Stimulated activated CD4-positive, alpha-beta T cell treated with anti-CD3 and anti-CD28 coated beads, Interleukin-15, amount 100 ng/mL, for 24 hours (primary cell): ENCODE measurements around the gene HOXB6.

Experiments
- DNase-seq: peaks from one replicate; pipeline ENCODE4 v3.0.0-alpha.2; 2020

Gene HOXB6

DNA sequence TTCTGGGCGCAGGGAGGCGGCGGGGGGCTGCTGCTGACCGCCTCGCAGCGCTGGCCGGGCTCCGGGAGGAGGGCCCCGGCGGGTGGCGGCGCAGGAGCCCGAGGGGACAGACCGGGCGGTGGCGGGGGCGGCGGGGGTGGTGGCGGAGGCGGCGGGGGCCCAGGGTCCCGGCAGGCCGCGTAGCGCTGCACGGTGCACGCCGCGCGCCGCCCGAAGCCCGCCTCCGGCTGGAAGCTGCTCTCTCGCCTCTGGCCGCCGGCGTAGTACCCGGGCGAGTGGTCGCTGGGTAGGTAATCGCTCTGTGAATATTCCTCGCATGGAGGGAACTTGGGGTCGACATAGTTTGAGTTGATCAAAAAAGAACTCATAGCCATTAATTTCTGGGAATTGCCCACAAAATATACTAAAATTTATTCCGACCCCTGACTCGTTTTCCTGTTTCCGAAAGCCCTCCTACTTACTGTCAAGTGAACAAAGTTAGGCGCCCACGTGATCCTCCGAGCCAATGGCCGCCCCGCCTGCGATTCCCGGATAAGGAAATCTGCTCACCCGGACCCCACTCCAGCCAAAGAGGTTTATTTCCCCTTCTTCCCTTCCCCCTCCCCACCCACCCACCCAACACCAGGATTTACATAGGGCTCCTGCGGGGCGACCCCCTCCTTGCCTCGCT, 26.7 kb downstream of the HOXB6 start, which contains the start of gene HOXB4:
Gene HOXB4 (minus strand): TSS at position 405 of the 670 bp plus-strand sequence. CDS start 31 bp downstream, at position 374.
- peak; percentile 83 for DNase-seq

- DNase-seq: no peak
Observed at GRCh38 chr17:48577330-48577945, 27.3 kb downstream of the HOXB6 start.

GRCh38 chr17:48576479-48577309, 28.1 kb downstream of the HOXB6 start:
- DNase-seq: peak; percentile 45

- no peak for DNase-seq
Observed at GRCh38 chr17:48575673-48576478, 28.9 kb downstream of the HOXB6 start.

- no peak for DNase-seq
Observed at GRCh38 chr17:48575066-48575582, 29.7 kb downstream of the HOXB6 start.

- DNase-seq: no peak
Observed at GRCh38 chr17:48574505-48575065, 30.2 kb downstream of the HOXB6 start.

DNA sequence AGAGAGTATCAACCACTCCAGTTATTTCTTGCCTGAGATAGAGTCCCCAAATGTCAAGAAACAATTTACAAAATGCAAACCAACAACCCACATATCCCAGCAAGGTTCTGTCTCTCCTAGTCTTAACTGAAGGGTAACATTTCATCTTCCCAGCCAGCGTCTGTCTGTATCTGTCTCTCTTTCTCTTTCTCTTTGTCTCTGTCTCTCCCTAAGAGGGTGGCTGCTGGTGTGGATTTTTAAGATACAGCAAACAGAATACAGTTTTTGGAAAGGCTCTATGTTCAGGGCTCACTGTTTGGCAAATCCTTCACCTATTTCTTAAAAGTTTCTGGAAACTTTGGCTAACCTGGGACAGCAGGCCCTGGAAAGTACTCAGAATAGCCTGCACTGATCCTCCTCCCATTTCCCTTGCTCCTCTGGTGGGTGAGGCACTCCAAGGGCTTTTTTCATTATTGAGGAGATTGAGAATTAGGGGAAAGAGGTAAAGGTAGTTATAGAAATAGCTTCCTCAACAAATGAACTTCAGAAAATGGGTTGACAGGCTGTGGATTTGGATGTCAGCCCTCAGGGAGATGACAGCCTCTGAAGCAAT, 32.9 kb downstream of the HOXB6 start:
- DNase-seq: no peak

DNA sequence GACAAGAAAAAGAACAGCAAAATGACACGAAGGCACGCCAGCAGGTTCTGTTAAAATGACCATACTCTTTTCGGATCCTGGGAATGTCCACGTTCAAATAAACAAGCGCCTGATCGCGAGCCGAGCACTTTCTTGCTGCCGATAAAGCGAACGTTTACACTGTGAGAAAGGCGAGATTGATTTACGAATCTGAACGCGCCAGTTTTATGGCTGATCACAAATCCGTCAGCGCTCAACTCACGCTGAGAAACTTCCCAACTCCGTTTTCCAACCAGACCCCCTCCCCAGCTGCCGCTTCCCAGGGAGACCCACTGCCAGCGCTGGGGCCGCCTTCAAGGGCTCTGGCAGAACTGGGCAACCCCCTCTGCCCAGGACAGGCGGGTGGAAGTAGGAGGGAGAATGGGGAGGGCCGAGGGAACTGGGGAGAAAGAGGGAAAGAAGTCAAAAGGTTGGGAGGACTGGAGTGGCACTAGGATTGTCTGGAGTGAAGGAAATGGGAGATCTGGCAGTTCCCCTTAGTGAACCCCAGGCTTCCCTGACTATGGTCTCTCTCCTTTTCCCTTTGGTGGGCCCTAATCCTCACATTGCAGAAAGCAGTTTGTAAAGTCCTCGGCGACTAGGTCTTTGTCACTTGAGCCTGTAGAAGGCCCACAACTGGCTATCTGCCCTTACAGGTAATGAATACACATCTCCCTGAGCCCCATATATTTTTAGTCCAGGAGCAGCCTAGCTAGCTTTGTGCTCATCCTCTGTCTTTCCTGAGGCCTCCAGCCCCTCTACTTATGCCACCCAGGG, 33.6 kb downstream of the HOXB6 start:
- no peak for DNase-seq

GRCh38 chr17:48570325-48571023, 34.3 kb downstream of the HOXB6 start:
- DNase-seq: no peak

DNA sequence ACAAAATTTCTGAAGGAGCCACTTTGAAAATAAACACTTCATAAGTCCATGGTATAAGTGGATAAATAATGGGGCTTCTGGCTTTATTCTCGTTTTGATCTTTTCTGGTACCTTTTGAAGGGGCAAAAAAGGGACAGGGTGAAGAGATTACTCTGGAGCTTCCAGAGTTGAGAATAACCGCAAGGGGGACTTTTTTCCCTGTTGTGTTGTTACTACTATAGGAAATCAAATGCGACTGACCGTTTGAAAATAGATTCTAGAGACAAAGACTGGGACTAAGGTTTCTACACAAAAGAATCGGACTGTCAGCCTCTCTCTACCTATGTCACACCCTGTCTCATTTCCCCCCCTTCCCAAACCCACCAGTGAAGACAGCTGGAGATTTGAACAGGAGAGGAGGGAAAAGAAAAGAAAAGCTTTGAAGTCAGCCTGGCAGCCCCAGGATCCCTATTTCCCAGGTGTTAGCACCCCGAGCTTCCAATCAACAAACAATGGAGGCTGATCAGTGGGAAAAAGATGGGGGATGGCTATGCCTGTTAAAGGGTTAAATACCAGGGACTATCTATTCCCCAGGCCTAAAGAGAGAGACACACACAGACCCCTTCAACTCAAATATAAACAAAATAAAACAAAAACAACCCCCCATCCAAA, 35.0 kb downstream of the HOXB6 start:
- DNase-seq: no peak

DNA sequence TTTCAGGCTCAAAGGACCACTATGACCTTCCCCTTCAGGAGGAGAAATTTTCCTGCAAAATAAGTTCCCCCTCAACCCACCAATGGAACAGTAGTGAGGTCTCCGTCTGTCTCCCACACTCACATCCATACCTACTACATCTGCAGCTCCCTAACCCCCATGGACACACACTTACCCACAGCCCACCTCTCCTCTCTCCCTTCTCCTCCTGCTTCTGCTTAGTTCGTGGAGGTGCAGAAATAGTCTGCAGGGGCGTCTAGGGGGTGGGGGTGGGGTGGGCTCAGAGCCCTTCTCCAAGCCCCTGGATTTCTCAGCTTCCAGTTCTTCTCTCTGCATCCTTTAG, 35.6 kb downstream of the HOXB6 start:
- no peak for DNase-seq

DNA sequence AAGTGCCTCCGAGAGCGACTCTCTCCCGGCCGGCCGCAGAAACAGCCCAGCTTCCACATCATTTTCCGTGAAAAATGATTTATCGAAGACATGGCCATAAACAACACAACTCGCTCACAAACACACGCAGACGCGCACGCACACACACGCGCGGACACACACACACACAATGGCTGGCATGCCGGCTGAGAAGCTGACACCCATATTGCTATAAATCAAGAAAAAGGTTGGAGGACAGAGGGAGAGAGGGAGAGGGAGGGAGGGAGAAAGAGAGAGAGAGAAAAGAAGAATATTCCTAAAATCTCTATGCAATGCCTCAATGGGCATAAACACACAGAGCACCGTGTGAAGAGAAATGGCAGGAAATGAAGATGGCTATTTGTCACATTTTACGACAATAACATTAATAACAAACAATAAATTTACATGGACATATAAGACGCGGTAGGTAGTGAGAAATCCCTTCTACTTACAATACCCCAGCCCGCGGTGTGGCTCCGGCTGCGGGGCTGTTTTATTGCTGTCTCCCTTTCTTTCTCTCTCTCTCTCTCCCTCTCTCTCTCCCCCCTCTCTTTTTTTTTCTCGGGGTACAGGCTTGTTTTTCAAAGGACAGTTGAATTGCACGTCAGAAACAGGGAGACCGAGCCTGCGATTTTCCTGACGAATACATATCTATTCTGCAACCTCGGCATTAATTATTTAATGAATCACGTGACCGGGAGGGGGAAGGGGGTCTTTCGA, 36.1 kb downstream of the HOXB6 start:
- no peak for DNase-seq

DNA sequence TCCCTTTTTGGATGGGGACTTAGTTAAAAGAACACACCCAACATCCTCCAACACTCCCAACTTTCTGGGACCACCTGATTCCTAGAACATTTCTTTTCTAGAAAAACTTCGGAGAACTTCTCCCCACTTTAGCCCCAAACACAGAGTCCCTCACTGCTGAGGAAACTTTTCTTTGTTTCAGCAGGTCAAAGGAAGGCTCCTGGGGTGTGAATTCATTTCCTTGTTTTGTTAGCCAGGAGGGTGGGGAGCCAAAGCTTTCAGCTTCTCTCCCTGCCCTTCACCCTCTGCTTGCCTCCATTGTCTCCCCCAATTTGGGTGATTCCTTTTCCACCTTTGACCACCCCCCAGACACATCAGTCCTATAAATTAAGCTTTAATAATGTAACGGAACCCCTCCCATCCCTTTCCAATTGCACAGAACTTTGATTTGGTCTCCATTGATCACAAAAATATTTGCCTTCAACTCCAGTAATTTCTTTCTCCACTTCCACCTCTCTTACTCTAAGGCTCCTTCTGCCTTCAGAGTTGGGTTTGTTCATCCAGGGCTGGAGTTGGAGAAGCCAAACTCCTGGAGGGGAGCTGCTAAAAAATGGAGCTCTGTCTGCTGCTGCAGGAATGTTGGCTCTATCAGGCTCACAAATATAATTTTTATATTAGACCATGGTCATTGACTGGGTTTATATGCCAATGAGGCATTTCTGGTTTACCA, 37.0 kb downstream of the HOXB6 start:
- DNase-seq: no peak

DNA sequence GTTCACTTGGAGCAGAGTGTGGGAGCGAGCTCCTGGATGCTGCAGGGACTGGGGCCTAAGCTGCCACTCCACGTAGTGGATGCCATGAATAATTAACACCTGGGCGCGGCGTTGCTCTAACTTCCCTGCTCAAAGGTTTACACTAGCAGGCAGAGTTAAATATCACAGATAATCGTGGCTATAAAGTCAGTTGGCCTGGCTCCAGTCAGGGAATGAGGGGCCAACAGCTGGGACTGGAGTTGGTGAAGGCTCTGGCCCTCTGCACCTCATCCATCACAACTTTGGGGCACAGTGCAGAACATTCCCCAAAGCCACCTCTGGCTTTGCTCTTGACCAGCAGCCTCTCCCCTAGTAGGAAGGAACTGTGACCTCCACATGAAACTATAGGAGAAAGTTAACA, 37.6 kb downstream of the HOXB6 start:
- no peak for DNase-seq

DNA sequence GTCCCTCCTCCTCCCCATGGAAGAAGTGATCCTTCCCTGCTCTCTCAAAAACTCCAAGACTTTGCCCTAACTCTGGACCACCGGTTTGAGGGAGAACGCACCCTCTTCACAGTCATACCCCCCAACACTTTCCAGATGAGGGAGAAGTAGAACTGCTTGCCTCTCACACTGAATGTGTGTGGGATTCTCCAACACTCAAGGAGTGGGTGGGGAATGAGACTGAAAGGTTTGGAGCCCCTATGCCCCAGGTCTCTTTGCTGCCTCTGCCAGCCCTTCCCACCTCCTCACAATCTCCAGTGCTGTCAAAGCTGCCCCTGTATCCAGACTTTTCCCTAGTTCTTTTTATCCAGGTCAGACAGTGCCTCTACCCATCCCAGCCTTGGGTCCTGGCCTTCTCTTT, 38.1 kb downstream of the HOXB6 start:
- no peak for DNase-seq

DNA sequence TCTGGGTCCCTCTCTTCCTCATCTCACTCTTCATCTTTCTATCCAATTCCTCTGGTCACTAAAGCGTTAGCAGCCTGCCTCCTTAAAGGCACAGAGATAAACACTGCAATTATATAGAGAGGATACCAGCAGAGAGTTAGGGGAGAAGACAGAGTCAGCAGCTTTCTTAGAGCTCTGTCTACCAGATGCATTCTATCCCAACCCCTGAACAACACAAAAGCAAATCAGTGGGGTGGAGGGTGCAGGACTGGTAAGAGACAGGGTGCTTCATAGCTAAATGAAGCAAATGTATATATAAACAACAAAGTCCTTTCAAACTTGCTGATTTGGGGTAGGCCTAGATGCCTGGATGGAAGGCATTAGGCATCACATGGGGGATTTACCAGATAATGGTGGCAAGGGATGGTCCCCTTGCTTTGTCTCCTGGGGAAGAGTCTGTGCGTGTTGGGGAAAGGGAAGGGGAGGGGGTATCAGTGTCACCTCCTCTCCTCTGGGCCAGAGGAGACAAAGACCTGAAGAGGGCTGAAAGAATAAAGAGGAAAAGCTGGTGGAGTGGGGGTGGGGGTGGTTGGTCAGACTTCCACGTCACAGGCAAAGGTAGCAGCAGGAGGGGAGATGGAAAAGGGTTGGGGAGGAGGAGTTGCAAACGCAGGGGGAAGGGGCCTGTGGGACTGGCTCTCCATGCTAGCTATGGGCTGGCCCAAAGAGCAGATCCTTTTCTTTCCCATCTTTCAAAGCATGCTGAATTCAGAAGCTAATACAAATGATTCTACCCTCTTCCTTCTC, 38.7 kb downstream of the HOXB6 start:
- DNase-seq: no peak

DNA sequence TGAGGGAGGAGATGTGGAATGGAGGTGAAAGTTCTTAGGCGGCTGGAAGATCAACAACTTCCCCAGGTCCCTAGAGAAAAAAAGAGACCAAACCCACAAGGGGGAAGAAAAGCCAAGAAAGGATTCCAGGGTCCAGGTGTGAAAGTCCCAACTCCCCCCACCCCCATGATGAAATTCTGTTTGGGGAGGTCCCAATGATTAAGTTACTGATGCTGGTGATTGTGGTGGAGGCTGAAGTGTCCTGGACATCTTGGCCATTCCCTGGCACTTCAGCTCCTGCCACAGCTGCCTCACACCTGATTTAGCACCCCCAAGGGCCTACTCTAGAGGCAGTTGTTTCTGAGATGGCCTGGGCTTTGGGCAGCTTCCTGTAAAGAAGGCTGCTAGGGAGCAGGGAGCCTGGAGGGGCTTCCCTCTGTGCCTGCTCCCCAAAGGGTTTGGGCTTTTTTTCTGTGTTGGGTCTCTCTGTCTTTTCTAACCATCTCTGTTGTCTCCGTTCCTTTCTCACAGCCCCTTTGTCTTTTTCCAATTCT, 39.7 kb downstream of the HOXB6 start:
- DNase-seq: no peak
